HCEC 1CT (cell line): ENCODE results near the gene THSD7A.
"Not testable (repeated sequence)": the region's sequence is repeated elsewhere in the genome, so short reads cannot be mapped to it uniquely, and the experiment has no call there.

ENCODE experiments used
- DNase-seq: peaks from one replicate; pipeline ENCODE4 v3.0.0-alpha.2; 2017

The THSD7A gene

GRCh38 chr7:11449316-11449715 is 382.7 kb downstream of the THSD7A start:
- DNase-seq: no peak

GRCh38 chr7:11448323-11448722 is 383.7 kb downstream of the THSD7A start:
- no peak for DNase-seq

GRCh38 chr7:11447106-11447505 is 384.9 kb downstream of the THSD7A start:
- DNase-seq: no peak

- not testable (repeated sequence) for DNase-seq
Observed at GRCh38 chr7:11443934-11444333, 388.1 kb downstream of the THSD7A start.

GRCh38 chr7:11437994-11438393 is 394.0 kb downstream of the THSD7A start:
- DNase-seq: peak; percentile 61

- no peak for DNase-seq
Observed at GRCh38 chr7:11436773-11437524, 395.0 kb downstream of the THSD7A start.

- DNase-seq: peak; percentile 36
Observed at GRCh38 chr7:11436316-11436715, 395.7 kb downstream of the THSD7A start.

GRCh38 chr7:11434366-11434765 is 397.6 kb downstream of the THSD7A start:
- no peak for DNase-seq

GRCh38 chr7:11430841-11431240 is 401.2 kb downstream of the THSD7A start:
- DNase-seq: no peak

- no peak for DNase-seq
Observed at GRCh38 chr7:11430112-11430511, 401.9 kb downstream of the THSD7A start.

- DNase-seq: no peak
Observed at GRCh38 chr7:11428877-11429581, 403.0 kb downstream of the THSD7A start.

- peak; percentile 63 for DNase-seq
Observed at GRCh38 chr7:11427686-11428273, 404.2 kb downstream of the THSD7A start.

- no peak for DNase-seq
Observed at GRCh38 chr7:11424006-11424405, 408.0 kb downstream of the THSD7A start.

- no peak for DNase-seq
Observed at GRCh38 chr7:11420049-11420448, 411.9 kb downstream of the THSD7A start.

GRCh38 chr7:11416641-11417458 is 415.1 kb downstream of the THSD7A start:
- DNase-seq: no peak

- no peak for DNase-seq
Observed at GRCh38 chr7:11415101-11415500, 416.9 kb downstream of the THSD7A start.

GRCh38 chr7:11413901-11414300 is 418.1 kb downstream of the THSD7A start:
- no peak for DNase-seq

GRCh38 chr7:11412036-11412435 is 420.0 kb downstream of the THSD7A start:
- DNase-seq: no peak

GRCh38 chr7:11410656-11411644 is 421.0 kb downstream of the THSD7A start:
- no peak for DNase-seq

- DNase-seq: no peak
Observed at GRCh38 chr7:11404355-11404754, 427.6 kb downstream of the THSD7A start.

- DNase-seq: no peak
Observed at GRCh38 chr7:11403781-11404180, 428.2 kb downstream of the THSD7A start.

GRCh38 chr7:11394438-11394837 is 437.6 kb downstream of the THSD7A start:
- no peak for DNase-seq
